Ascending aorta (tissue), 2 donors: ENCODE results near the gene PRCP. TPM values are rescaled to one million over a fixed set of nuclear protein-coding genes. Genes with fewer than 3 reads are reported as not detected.

Source experiments
- DNase-seq, 2 donors: peaks; one replicate each; pipeline ENCODE4 v3.0.0-alpha.2; 2019; ENCODE audit warnings: low spot score in 2 of 2
- H3K27ac ChIP-seq, 2 donors: fragments of 200-600 bp; sonication (generic); one replicate each; pipeline ENCODE4 v1.5.1; 2016 to 2017; ENCODE audit warnings: mild to moderate bottlenecking in 1 of 2
- H3K27me3 ChIP-seq: fragments of 200-600 bp; sonication (generic); one replicate; pipeline ENCODE4 v1.5.1; 2017
- H3K36me3 ChIP-seq, 2 donors: fragments of 200-600 bp; sonication (generic); one replicate each; pipeline ENCODE4 v1.5.1; 2016
- H3K4me1 ChIP-seq, 2 donors: fragments of 200-600 bp; sonication (generic); one replicate each; pipeline ENCODE4 v1.5.1; 2016 to 2017; ENCODE audit warnings: mild to moderate bottlenecking in 1 of 2
- H3K4me3 ChIP-seq, 2 donors: fragments of 200-600 bp; sonication (generic); one replicate each; pipeline ENCODE4 v1.5.1; 2016 to 2017; ENCODE audit warnings: mild to moderate bottlenecking in 1 of 2
- H3K9me3 ChIP-seq, 2 donors: fragments of 200-600 bp; sonication (generic); one replicate each; pipeline ENCODE4 v1.5.1; 2016
- intact Hi-C: fragments of 100-400 bp; cut with DNase I; formaldehyde crosslinking; loops from one replicate; pipeline ENCODE4 v1.15.1; 2023
- total RNA-seq: library from RNA; depleted of rRNA; stranded (reverse); fragments of >200 nt; gene quantifications from one replicate; pipeline ENCODE4 v1.1.0, GENCODE V29; 2016
- TF ChIP-seq, protein P1 (sequence below), 3 experiments: fragments of 200-600 bp in 2 of 3; fragments of 450-650 bp in 1 of 3; sonication (generic) in 2 of 3; IDR thresholded peaks; one replicate each; pipeline ENCODE4 v1.5.1; 2016 to 2019; ENCODE audit warnings: antibody characterized with exemption in 3 of 3, mild to moderate bottlenecking in 1 of 3, moderate library complexity in 1 of 3

PRCP gene
- total RNA-seq, 1 donor from 2014 or later = 151 TPM

DNA sequence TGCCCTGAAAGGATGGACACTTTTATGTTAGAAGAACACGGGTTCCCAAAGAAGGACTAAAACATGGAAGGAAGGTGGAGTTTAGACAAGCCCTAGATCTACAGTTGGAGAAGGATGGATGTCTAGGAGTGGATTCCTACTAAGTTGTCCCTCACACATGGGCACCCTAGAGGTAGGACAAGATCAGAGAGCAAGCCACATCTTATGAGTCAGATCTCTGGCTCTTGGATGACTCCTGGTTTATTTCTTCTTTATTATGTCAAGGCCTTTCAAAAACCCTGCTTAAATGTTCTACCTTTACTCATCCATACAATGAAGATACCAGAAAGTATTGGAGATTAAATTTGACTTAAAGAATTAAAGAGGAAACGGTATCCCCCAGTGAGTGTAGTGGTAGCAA lies 34.4 kb downstream of the PRCP start:
- Histone ChIP-seq H3K4me3 (no peak overlapping the region), H3K9me3 (no peaks in the 10 kb centered on the region), H3K36me3 (no peaks in the 10 kb centered on the region), H3K4me1 (peaks cover 0 to 2% of the 10 kb centered on the region in 2 donors), H3K27me3 (no peaks in the 10 kb centered on the region), H3K27ac (no peak overlapping the region)
- DNase-seq = no peak
- intact Hi-C loops = loop anchor here (2.0 kb wide), 1 partner anchor 35 kb away; the partner anchor contains the start of genes DDIAS and PRCP
- TF ChIP-seq, protein P1, sequence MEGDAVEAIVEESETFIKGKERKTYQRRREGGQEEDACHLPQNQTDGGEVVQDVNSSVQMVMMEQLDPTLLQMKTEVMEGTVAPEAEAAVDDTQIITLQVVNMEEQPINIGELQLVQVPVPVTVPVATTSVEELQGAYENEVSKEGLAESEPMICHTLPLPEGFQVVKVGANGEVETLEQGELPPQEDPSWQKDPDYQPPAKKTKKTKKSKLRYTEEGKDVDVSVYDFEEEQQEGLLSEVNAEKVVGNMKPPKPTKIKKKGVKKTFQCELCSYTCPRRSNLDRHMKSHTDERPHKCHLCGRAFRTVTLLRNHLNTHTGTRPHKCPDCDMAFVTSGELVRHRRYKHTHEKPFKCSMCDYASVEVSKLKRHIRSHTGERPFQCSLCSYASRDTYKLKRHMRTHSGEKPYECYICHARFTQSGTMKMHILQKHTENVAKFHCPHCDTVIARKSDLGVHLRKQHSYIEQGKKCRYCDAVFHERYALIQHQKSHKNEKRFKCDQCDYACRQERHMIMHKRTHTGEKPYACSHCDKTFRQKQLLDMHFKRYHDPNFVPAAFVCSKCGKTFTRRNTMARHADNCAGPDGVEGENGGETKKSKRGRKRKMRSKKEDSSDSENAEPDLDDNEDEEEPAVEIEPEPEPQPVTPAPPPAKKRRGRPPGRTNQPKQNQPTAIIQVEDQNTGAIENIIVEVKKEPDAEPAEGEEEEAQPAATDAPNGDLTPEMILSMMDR (IDR thresholded peaks at IDR 0.05) = no peak

DNA sequence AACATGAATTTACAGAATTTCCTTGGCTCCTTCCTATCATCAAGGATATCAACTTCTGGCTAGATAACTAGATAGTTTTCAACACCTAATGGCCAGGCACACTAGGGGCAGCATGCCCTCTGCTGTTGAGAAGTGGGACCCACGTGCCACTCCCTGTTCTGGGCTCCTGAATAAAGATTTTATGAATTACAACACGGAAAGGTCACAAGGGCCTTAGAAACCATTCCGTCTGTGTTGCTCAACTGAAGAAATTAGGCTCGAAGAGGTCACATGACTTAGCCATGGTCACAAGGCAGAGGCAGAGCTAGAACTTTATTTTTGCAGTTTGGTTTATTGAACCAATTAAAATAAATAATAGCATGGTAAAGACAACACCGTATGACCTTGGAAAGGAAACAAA lies 36.0 kb downstream of the PRCP start:
- Histone ChIP-seq H3K36me3 (no peaks in the 10 kb centered on the region), H3K27me3 (no peaks in the 10 kb centered on the region), H3K27ac (no peak overlapping the region), H3K4me1 (peaks cover 0 to 2% of the 10 kb centered on the region in 2 donors), H3K4me3 (no peak overlapping the region), H3K9me3 (no peaks in the 10 kb centered on the region)
- intact Hi-C loops = loop anchor here (1.0 kb wide), 1 partner anchor 146 kb away; no protein-coding TSS in a partner anchor
- DNase-seq = peak; percentile 22 to 74
- TF ChIP-seq, protein P1 (IDR thresholded peaks at IDR 0.05) = peak; percentile 25 to 56 (median 54)

DNA sequence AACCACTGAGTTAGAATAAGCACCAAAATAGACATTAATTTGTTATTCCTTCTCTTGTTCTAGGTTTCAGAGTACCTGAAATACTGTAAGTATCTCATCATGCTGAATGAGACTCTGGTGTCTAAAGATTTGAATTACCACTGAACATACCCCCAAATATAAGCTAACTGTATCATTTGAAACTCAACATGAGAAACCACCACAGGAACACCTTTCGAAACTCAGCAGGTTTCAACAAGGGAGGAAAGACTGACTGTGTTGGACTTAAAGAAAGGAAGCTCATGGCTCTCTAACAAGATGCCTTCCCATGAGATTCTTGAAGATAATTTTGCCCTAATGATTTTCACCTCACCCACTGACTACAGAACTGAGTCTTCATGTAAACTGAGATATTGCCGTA lies 37.0 kb downstream of the PRCP start:
- Histone ChIP-seq H3K27me3 (no peaks in the 10 kb centered on the region), H3K9me3 (no peaks in the 10 kb centered on the region), H3K4me1 (peaks cover 0 to 5% of the 10 kb centered on the region in 2 donors), H3K36me3 (no peaks in the 10 kb centered on the region), H3K27ac (no peak overlapping the region), H3K4me3 (no peak overlapping the region)
- TF ChIP-seq, protein P1 (IDR thresholded peaks at IDR 0.05) = no peak
- DNase-seq = no peak
- intact Hi-C loops = no loop called here

DNA sequence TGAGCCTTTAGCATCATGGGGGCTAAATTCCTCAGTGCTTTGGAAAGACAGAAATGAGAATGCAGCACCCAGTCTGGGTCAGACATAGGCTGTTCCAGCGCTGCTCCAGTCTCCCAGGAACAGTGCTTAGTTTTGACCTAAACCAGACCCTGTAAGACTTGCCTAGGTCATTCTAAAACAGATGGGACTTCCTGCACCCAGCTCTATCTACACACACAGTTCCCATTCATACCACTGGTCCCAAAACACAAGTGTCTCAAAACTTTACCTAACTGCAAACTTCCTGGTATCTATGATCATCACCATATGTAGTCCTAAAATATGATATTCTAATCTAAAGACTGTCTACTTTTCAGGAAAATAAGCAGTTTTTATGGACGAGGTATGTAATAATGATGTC lies 37.9 kb downstream of the PRCP start:
- H3K4me1 ChIP-seq = peaks cover 0 to 5% of the 10 kb centered on the region in 2 donors
- no peak for DNase-seq
- TF ChIP-seq, protein P1 (IDR thresholded peaks at IDR 0.05) = no peak
- no peak overlapping the region for H3K4me3 ChIP-seq
- H3K36me3 ChIP-seq = no peaks in the 10 kb centered on the region
- intact Hi-C loops = no loop called here
- H3K27me3 ChIP-seq = no peaks in the 10 kb centered on the region
- H3K27ac ChIP-seq = no peak overlapping the region
- no peaks in the 10 kb centered on the region for H3K9me3 ChIP-seq

DNA sequence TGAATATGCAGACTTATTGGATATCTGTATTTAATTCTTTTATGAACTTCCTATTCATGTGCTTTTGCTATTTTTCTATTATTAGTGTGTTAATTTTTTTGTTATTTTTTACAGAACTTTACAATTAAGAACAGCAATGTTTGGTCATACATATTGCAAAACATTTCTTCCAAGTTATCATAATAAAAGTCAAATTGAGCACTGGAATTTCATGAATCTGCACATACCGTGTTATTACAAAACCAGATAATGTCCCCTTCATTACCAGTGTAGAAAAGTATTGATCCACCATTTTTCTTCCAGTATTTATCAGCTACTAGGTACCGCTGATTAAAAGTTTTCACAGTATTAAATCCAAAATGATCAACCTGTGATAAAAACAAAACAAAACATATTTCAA lies 40.5 kb downstream of the PRCP start:
- no peak overlapping the region for H3K4me3 ChIP-seq
- no peaks in the 10 kb centered on the region for H3K27me3 ChIP-seq
- H3K9me3 ChIP-seq = no peaks in the 10 kb centered on the region
- H3K4me1 ChIP-seq = peaks cover 0 to 5% of the 10 kb centered on the region in 2 donors
- TF ChIP-seq, protein P1 (IDR thresholded peaks at IDR 0.05) = no peak
- no peaks in the 10 kb centered on the region for H3K36me3 ChIP-seq
- H3K27ac ChIP-seq = no peak overlapping the region
- intact Hi-C loops = no loop called here
- DNase-seq = no peak

DNA sequence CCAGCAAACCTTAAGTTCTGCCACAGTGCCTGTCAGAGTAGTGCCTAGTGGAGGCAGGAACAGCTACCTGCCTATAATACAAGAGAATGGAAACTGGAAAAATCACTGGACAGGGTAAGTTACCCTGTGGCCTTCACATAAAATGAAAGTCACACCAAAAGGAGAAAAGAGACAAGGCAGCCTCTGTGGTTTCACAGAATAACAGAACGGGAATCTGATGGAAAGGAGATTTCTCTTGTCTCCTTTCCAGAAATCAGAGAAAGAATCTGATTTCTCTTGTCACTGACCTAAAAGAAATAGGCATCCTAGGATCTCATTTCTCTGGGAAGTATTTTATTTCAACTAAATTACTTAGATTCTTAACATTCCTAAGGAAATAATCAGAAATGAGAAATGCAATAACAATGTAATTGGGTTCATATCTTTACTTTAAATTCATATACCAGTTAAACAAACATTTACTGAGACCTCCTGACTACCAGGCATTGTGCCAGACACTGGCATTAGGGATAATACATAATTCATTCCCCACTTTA lies 41.6 kb downstream of the PRCP start:
- TF ChIP-seq, protein P1 (IDR thresholded peaks at IDR 0.05) = no peak
- H3K27me3 ChIP-seq = no peaks in the 10 kb centered on the region
- peaks cover 0 to 3% of the 10 kb centered on the region in 2 donors for H3K4me1 ChIP-seq
- H3K27ac ChIP-seq = peak overlapping the region; percentile 45 to 66
- DNase-seq = no peak
- no peaks in the 10 kb centered on the region for H3K9me3 ChIP-seq
- H3K4me3 ChIP-seq = no peak overlapping the region
- intact Hi-C loops = no loop called here
- H3K36me3 ChIP-seq = no peaks in the 10 kb centered on the region
